Gastroesophageal sphincter (tissue), 3 donors: ENCODE data around the gene RAPGEF5.

Experiments
- CTCF ChIP-seq, 4 experiments: fragments of 200-600 bp in 2 of 4; fragments of 450-650 bp in 2 of 4; sonication (generic) in 1 of 4; IDR thresholded peaks; one replicate each; pipeline ENCODE4 v1.5.1; 2017 to 2019; ENCODE audit warnings: antibody characterized with exemption in 4 of 4, mild to moderate bottlenecking in 2 of 4, moderate library complexity in 2 of 4
- POLR2A ChIP-seq, 2 donors: fragments of 450-650 bp; IDR thresholded peaks; one replicate each; pipeline ENCODE4 v1.6.1; 2017; ENCODE audit warnings: antibody characterized with exemption in 2 of 2, mild to moderate bottlenecking in 2 of 2, moderate library complexity in 1 of 2

- TF ChIP-seq POLR2A (IDR thresholded peaks at IDR 0.05) (no peak), CTCF (IDR thresholded peaks at IDR 0.05) (no peak)
These were observed 18.6 kb upstream of the RAPGEF5 start for GRCh38 chr7:22375359-22376048.
